SK-N-SH (cell line): ENCODE results near the gene DNAH14. TPM values are rescaled to one million over a fixed set of nuclear protein-coding genes. Genes with fewer than 3 reads are reported as not detected.

Experiments used
- CTCF ChIA-PET: fragments of 300-600, 350-600 bp; formaldehyde crosslinking; extraction: SDS; loops from one replicate; lab custom pipeline; 2021; lab: Yijun Ruan, JAX
- POLR2A ChIA-PET: fragments of 350-600 bp; sonication (Branson Sonifier 250); formaldehyde crosslinking; extraction: SDS; loops from one replicate; lab custom pipeline; 2020; ENCODE audit warnings: antibody characterized with exemption, inconsistent platforms; lab: Yijun Ruan, JAX
- DNase-seq: peaks from one replicate; pipeline ENCODE4 v3.0.0; 2012
- H2AFZ ChIP-seq: fragments of 200-600 bp; sonication (generic); 2 replicates; pipeline ENCODE4 v1.8.1; 2016; ENCODE audit warnings: antibody characterized with exemption, mild to moderate bottlenecking, low read depth
- H3F3A ChIP-seq: fragments of 200-600 bp; sonication (generic); replicated peaks from 2 replicates; pipeline ENCODE3; 2016; ENCODE audit warnings: antibody characterized with exemption, mild to moderate bottlenecking; ENCODE audit not compliant: insufficient read depth
- H3K27ac ChIP-seq, 2 experiments: fragments of 200-500 bp in 1 of 2; fragments of 200-600 bp in 1 of 2; sonication (Bioruptor generic) in 1 of 2; sonication (generic), shearing (Covaris generic) in 1 of 2; 2 replicates each; pipeline versions ENCODE4 v1.5.1 to v1.6.1; 2014 to 2016; ENCODE audit warnings: low read depth in 2 of 2, inconsistent platforms in 1 of 2, low read length in 1 of 2, mild to moderate bottlenecking in 1 of 2, mixed read lengths in 1 of 2
- H3K27me3 ChIP-seq: fragments of 200-600 bp; sonication (generic), shearing (Covaris generic); 2 replicates; pipeline ENCODE4 v1.6.1; 2016; ENCODE audit warnings: mixed run types; ENCODE audit not compliant: insufficient read depth
- H3K36me3 ChIP-seq, 2 experiments: fragments of 200-500 bp in 1 of 2; fragments of 200-600 bp in 1 of 2; sonication (Bioruptor generic) in 1 of 2; sonication (generic) in 1 of 2; replicated peaks in 1 of 2; 2 replicates each; pipeline versions ENCODE3 to v1.5.1; 2014 to 2016; ENCODE audit warnings: low read length in 1 of 2, mild to moderate bottlenecking in 1 of 2; ENCODE audit not compliant: insufficient read depth in 2 of 2, control insufficient read depth in 1 of 2
- H3K4me1 ChIP-seq, 2 experiments: fragments of 200-500 bp in 1 of 2; fragments of 200-600 bp in 1 of 2; sonication (Bioruptor generic) in 1 of 2; sonication (generic), shearing (Covaris generic) in 1 of 2; 2 replicates each; pipeline versions ENCODE4 v1.5.1 to v1.6.1; 2014 to 2016; ENCODE audit warnings: low read depth in 1 of 2, low read length in 1 of 2, mixed run types in 1 of 2; ENCODE audit not compliant: insufficient read depth in 2 of 2, control insufficient read depth in 1 of 2
- H3K4me2 ChIP-seq: fragments of 200-600 bp; sonication (generic), shearing (Covaris generic); 2 replicates; pipeline ENCODE4 v1.6.1; 2017; ENCODE audit warnings: mixed run types
- H3K4me3 ChIP-seq, 2 experiments: fragments of 200-500 bp in 1 of 2; fragments of 200-600 bp in 1 of 2; sonication (Bioruptor generic) in 1 of 2; sonication (generic), shearing (Covaris generic) in 1 of 2; 2 replicates each; pipeline versions ENCODE4 v1.5.1 to v1.8.1; 2014 to 2016; ENCODE audit warnings: low read depth in 2 of 2, inconsistent platforms in 1 of 2, low read length in 1 of 2, mild to moderate bottlenecking in 1 of 2, mixed read lengths in 1 of 2, moderate library complexity in 1 of 2
- H3K79me2 ChIP-seq: fragments of 200-600 bp; sonication (generic); 2 replicates; pipeline ENCODE4 v1.8.1; 2017; ENCODE audit warnings: mild to moderate bottlenecking; ENCODE audit not compliant: insufficient read depth
- H3K9ac ChIP-seq: fragments of 200-600 bp; sonication (generic); 2 replicates; pipeline ENCODE4 v1.6.1; 2017; ENCODE audit warnings: mixed run types
- H3K9me2 ChIP-seq: fragments of 200-600 bp; sonication (generic); 2 replicates; pipeline ENCODE4 v1.6.1; 2017; ENCODE audit warnings: mixed run types
- H3K9me3 ChIP-seq: fragments of 200-600 bp; sonication (generic); 2 replicates; pipeline ENCODE4 v1.6.1; 2017; ENCODE audit warnings: mixed run types, mild to moderate bottlenecking, moderate library complexity
- H4K20me1 ChIP-seq: fragments of 200-600 bp; sonication (generic); 2 replicates; pipeline ENCODE4 v1.6.1; 2017; ENCODE audit warnings: mild to moderate bottlenecking, mixed run types; ENCODE audit not compliant: insufficient read depth
- EP300 ChIP-seq, 2 experiments: IDR thresholded peaks; 2 replicates each; pipeline versions ENCODE4 v1.4.0 to v1.6.1; 2012; ENCODE audit warnings: borderline replicate concordance in 1 of 2, low read depth in 1 of 2, low read length in 1 of 2
- EZH2phosphoT487 ChIP-seq: fragments of 200-600 bp; sonication (generic); IDR thresholded peaks from 2 replicates; pipeline ENCODE4 v1.6.1; 2017; ENCODE audit warnings: low read depth, mixed run types, mild to moderate bottlenecking, antibody characterized with exemption, moderate library complexity, borderline replicate concordance
- FOSL2 ChIP-seq: IDR thresholded peaks from 2 replicates; pipeline ENCODE4 v1.4.0; 2012; ENCODE audit warnings: low read depth, mild to moderate bottlenecking, moderate library complexity, borderline replicate concordance
- GABPA ChIP-seq: IDR thresholded peaks from 2 replicates; pipeline ENCODE4 v1.4.0; 2012; ENCODE audit warnings: low read depth, mild to moderate bottlenecking
- IRF3 ChIP-seq: fragments of 150-350 bp; IDR thresholded peaks from 2 replicates; pipeline ENCODE4 v1.6.1; 2016; ENCODE audit warnings: mild to moderate bottlenecking, low read depth, low read length
- NFIC ChIP-seq: IDR thresholded peaks from 2 replicates; pipeline ENCODE4 v1.4.0; 2012; ENCODE audit warnings: borderline replicate concordance
- NRF1 ChIP-seq: IDR thresholded peaks from 2 replicates; pipeline ENCODE4 v1.6.1; 2012; ENCODE audit warnings: low read depth, mild to moderate bottlenecking, low read length
- PBX3 ChIP-seq: IDR thresholded peaks from 2 replicates; pipeline ENCODE4; 2012
- RCOR1 ChIP-seq: fragments of 150-350 bp; IDR thresholded peaks from 2 replicates; pipeline ENCODE4 v1.6.1; 2017; ENCODE audit warnings: antibody characterized with exemption, low read length
- RFX5 ChIP-seq: IDR thresholded peaks from 2 replicates; pipeline ENCODE4 v1.6.1; 2012; ENCODE audit warnings: mild to moderate bottlenecking, improper control_type of control experiment, low read length
- SIN3A ChIP-seq: IDR thresholded peaks from 2 replicates; pipeline ENCODE4 v1.6.1; 2012; ENCODE audit warnings: low read depth, mild to moderate bottlenecking, low read length, moderate library complexity, borderline replicate concordance
- TAF1 ChIP-seq: IDR thresholded peaks from 2 replicates; pipeline ENCODE4 v1.6.1; 2012; ENCODE audit warnings: low read depth, mild to moderate bottlenecking, low read length, moderate library complexity, borderline replicate concordance
- TCF12 ChIP-seq: IDR thresholded peaks from 2 replicates; pipeline ENCODE4 v1.4.0; 2012
- TEAD4 ChIP-seq: IDR thresholded peaks from 2 replicates; pipeline ENCODE4 v1.4.0; 2012; ENCODE audit warnings: mild to moderate bottlenecking, borderline replicate concordance; ENCODE audit not compliant: insufficient read depth
- YY1 ChIP-seq: IDR thresholded peaks from 2 replicates; pipeline ENCODE4 v1.4.0; 2012; ENCODE audit warnings: low read depth, mild to moderate bottlenecking
- WGBS: methylation state at CpG from one replicate; pipeline ENCODE4 v1.1.6; 2017; ENCODE audit warnings: low lambda C conversion rate; 5-methylcytosine and 5-hydroxymethylcytosine counted together
- polyA plus RNA-seq, 3 experiments: library from polyadenylated mRNA; depleted of rRNA; stranded (reverse); fragments of >200 nt; gene quantifications; 2 replicates each; pipeline ENCODE4 v1.2.3, GENCODE V29; 2012

Gene DNAH14
- polyA plus RNA-seq, 1 of the 3 experiments (the other 2 are of a cell fraction) = 8.0 TPM

- TF ChIP-seq EZH2phosphoT487 = no peak
- TF ChIP-seq, all 33 proteins: peak for 0
- no peaks in the 10 kb centered on the region for H4K20me1 ChIP-seq
- no peaks in the 10 kb centered on the region for H3K36me3 ChIP-seq
- no peak overlapping the region for H2AFZ ChIP-seq
- H3K9me3 ChIP-seq = no peaks in the 10 kb centered on the region; the same call in 1 of the 2 replicates
- H3K4me3 ChIP-seq = no peak overlapping the region
- POLR2A ChIA-PET = no interaction called here
- H3K9ac ChIP-seq = no peak overlapping the region
- H3K27ac ChIP-seq = no peak overlapping the region
- CTCF ChIA-PET = interaction anchor here (1.0 to 4.5 kb wide), 2 partner anchors 11 to 59 kb away, joined by 3 to 32 read pairs; no protein-coding TSS in a partner anchor
- no peaks in the 10 kb centered on the region for H3K79me2 ChIP-seq
- no peaks in the 10 kb centered on the region for H3K4me1 ChIP-seq
- H3K27me3 ChIP-seq = no peaks in the 10 kb centered on the region
- DNase-seq = no peak
- H3K9me2 ChIP-seq = no peaks in the 10 kb centered on the region
- H3F3A ChIP-seq = no peaks in the 10 kb centered on the region
- no peak overlapping the region for H3K4me2 ChIP-seq
These were observed 18.3 kb upstream of the DNAH14 start for GRCh38 chr1:224911217-224911616.

GRCh38 chr1:224914292-224914900 is 15.1 kb upstream of the DNAH14 start:
- TF ChIP-seq IRF3 (no peak), RCOR1 (no peak), RFX5 (no peak), EP300 (IDR thresholded peaks at IDR 0.05; ENCODE audit: borderline replicate concordance in 1 of 2, low read depth in 1 of 2, low read length in 1 of 2) (no peak), YY1 (no peak), SIN3A (no peak), NFIC (no peak), PBX3 (no peak), TAF1 (no peak), NRF1 (no peak), TCF12 (no peak), FOSL2 (no peak), GABPA (no peak), TEAD4 (no peak)
- Histone ChIP-seq H3K4me3 (no peak overlapping the region), H3K9ac (no peak overlapping the region), H2AFZ (no peak overlapping the region), H3K9me2 (no peaks in the 10 kb centered on the region), H4K20me1 (no peaks in the 10 kb centered on the region), H3F3A (no peaks in the 10 kb centered on the region), H3K36me3 (no peaks in the 10 kb centered on the region), H3K9me3 (no peaks in the 10 kb centered on the region; the same call in 1 of the 2 replicates), H3K4me2 (no peak overlapping the region), H3K79me2 (no peaks in the 10 kb centered on the region), H3K27ac (no peak overlapping the region), H3K4me1 (no peaks in the 10 kb centered on the region), H3K27me3 (no peaks in the 10 kb centered on the region)
- WGBS = 11% methylated on average over 1 of the region's 1 CpG
- DNase-seq = no peak
- ChIA-PET POLR2A (no interaction called here), CTCF (interaction anchor here (0.6 to 2.1 kb wide), 6 partner anchors 8 to 847 kb away, joined by 3 to 16 read pairs (median 4); no protein-coding TSS in a partner anchor)
